ENCODE data around the gene PDCD11.

The PDCD11 gene

DNA sequence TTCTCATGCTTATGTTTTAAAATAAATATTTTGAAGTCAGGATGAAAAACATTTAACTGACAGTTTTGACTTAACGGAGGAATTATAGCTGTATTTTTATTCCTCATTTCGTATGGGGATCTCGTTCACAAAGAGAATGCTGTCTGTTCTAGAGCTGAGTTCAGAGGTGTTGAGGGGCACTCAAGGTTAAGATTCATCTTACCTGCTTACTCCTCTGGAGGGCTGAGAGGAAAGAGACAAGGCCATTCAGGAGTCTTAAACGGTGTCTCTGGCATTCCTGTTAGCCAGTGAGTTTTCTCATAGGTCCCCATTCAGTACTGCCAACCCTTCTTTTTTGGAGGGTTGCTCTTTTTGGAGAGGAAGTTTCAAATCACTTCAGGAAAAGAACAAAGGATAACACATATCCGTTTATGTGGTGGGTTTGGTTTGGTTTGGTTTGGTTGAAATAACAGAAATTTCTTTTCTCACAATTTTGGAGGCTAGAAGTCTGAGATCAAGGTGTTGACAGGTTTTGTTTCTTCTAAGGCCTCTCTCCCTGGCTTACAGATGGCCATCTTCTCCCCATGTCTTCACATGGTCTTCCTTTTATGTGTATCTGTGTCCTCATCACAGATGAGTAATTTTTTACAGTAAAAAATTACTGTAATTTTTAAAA, 32.7 kb downstream of the PDCD11 start:
- Histone ChIP-seq H4K20me1 (ENCODE audit: control insufficient read depth, insufficient read depth, low read depth, low read length) (peaks cover 5% of the 10 kb centered on the region; the same call in 1 of the 2 replicates), H3K4me1 (ENCODE audit: control insufficient read depth, low read length) (peaks cover 8% of the 10 kb centered on the region), H3K9me3 (ENCODE audit: control insufficient read depth, insufficient read depth, low read length) (no peaks in the 10 kb centered on the region), H3K4me2 (ENCODE audit: low read length) (no peak overlapping the region), H3K36me3 (ENCODE audit: control insufficient read depth, low read length) (peaks cover 93% of the 10 kb centered on the region), H3K9me2 (replicated peaks; ENCODE audit: control insufficient read depth, low read length) (no peaks in the 10 kb centered on the region), H3K27ac (ENCODE audit: low read depth, low read length) (no peak overlapping the region), H3K79me2 (ENCODE audit: control insufficient read depth, low read length) (no peaks in the 10 kb centered on the region), H3K27me3 (ENCODE audit: control insufficient read depth, low read length) (no peaks in the 10 kb centered on the region), H3K4me3 (ENCODE audit: low read length) (no peak overlapping the region), H3F3A (ENCODE audit: control insufficient read depth, insufficient read depth) (0 out of 2 replicates have a peak, but pooled peaks cover 5% of the 10 kb centered on the region)
- TF ChIP-seq, protein P1, sequence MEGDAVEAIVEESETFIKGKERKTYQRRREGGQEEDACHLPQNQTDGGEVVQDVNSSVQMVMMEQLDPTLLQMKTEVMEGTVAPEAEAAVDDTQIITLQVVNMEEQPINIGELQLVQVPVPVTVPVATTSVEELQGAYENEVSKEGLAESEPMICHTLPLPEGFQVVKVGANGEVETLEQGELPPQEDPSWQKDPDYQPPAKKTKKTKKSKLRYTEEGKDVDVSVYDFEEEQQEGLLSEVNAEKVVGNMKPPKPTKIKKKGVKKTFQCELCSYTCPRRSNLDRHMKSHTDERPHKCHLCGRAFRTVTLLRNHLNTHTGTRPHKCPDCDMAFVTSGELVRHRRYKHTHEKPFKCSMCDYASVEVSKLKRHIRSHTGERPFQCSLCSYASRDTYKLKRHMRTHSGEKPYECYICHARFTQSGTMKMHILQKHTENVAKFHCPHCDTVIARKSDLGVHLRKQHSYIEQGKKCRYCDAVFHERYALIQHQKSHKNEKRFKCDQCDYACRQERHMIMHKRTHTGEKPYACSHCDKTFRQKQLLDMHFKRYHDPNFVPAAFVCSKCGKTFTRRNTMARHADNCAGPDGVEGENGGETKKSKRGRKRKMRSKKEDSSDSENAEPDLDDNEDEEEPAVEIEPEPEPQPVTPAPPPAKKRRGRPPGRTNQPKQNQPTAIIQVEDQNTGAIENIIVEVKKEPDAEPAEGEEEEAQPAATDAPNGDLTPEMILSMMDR (IDR thresholded peaks at IDR 0.05; ENCODE audit: low read depth, low read length, poor library complexity, severe bottlenecking) = no peak
- TF ChIP-seq EZH2phosphoT487 (IDR thresholded peaks at IDR 0.05; ENCODE audit: borderline replicate concordance, low read length) = no peak

DNA sequence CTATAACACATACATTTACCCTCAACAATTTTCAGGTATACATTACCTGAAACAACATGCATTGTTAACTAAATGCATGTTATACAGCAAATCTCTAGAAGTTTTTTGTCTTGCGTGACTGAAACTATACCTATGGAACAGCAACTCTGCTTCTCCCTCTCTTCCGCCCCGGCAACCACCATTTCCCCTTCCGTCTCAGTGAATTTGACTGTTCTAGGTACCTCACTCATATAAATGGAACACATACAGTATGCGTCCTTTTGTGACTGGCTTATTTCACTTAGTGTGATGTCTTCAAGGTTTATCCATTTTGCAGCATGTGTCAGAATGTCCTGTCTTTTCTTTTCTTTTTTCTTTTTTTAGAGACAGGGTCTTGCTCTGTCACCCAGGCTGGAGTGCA, 33.2 kb downstream of the PDCD11 start:
- Histone ChIP-seq H3K9me3 (ENCODE audit: control insufficient read depth, insufficient read depth, low read length) (no peaks in the 10 kb centered on the region), H3F3A (ENCODE audit: control insufficient read depth, insufficient read depth) (peaks cover 7% of the 10 kb centered on the region; the same call in 1 of the 2 replicates), H3K4me3 (ENCODE audit: low read length) (no peak overlapping the region), H3K4me1 (ENCODE audit: control insufficient read depth, low read length) (peaks cover 14% of the 10 kb centered on the region), H3K4me2 (ENCODE audit: low read length) (no peak overlapping the region), H3K27ac (ENCODE audit: low read depth, low read length) (no peak overlapping the region), H3K36me3 (ENCODE audit: control insufficient read depth, low read length) (peaks cover 93% of the 10 kb centered on the region), H3K27me3 (ENCODE audit: control insufficient read depth, low read length) (no peaks in the 10 kb centered on the region), H4K20me1 (ENCODE audit: control insufficient read depth, insufficient read depth, low read depth, low read length) (peaks cover 5% of the 10 kb centered on the region; the same call in 1 of the 2 replicates), H3K9me2 (replicated peaks; ENCODE audit: control insufficient read depth, low read length) (no peaks in the 10 kb centered on the region), H3K79me2 (ENCODE audit: control insufficient read depth, low read length) (peaks cover under 1% of the 10 kb centered on the region; the same call in 1 of the 2 replicates)
- TF ChIP-seq, protein P1 (IDR thresholded peaks at IDR 0.05; ENCODE audit: low read depth, low read length, poor library complexity, severe bottlenecking) = no peak
- no peak for TF ChIP-seq EZH2phosphoT487 (IDR thresholded peaks at IDR 0.05; ENCODE audit: borderline replicate concordance, low read length)

DNA sequence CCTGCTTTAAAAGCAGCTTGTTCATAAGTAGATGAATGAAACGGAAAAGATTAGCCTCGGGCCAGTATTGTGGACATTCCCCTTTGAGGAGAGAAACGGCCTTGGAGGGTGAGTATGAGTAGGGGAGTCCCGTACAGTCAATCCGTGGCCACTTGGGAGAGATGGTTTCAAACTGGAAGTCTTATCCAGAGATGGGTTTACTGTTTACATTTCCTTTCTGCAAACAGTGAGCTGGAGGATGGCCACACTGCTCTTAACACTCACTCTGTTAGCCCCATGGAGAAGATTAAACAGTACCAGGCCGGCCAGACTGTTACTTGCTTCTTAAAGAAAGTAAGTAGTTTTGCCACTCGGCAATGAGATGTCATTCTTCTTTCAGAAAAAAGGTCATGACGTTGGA, 35.5 kb downstream of the PDCD11 start:
- Histone ChIP-seq H3K9me3 (ENCODE audit: control insufficient read depth, insufficient read depth, low read length) (no peaks in the 10 kb centered on the region), H4K20me1 (ENCODE audit: control insufficient read depth, insufficient read depth, low read depth, low read length) (no peaks in the 10 kb centered on the region), H3K27ac (ENCODE audit: low read depth, low read length) (no peak overlapping the region), H3K4me2 (ENCODE audit: low read length) (no peak overlapping the region), H3K4me1 (ENCODE audit: control insufficient read depth, low read length) (peaks cover 36% of the 10 kb centered on the region), H3K27me3 (ENCODE audit: control insufficient read depth, low read length) (no peaks in the 10 kb centered on the region), H3K4me3 (ENCODE audit: low read length) (no peak overlapping the region), H3K9me2 (replicated peaks; ENCODE audit: control insufficient read depth, low read length) (no peaks in the 10 kb centered on the region), H3F3A (ENCODE audit: control insufficient read depth, insufficient read depth) (peaks cover 8% of the 10 kb centered on the region), H3K36me3 (ENCODE audit: control insufficient read depth, low read length) (peaks cover 91% of the 10 kb centered on the region), H3K79me2 (ENCODE audit: control insufficient read depth, low read length) (peaks cover 15% of the 10 kb centered on the region)
- TF ChIP-seq EZH2phosphoT487 (IDR thresholded peaks at IDR 0.05; ENCODE audit: borderline replicate concordance, low read length) = no peak
- TF ChIP-seq, protein P1 (IDR thresholded peaks at IDR 0.05; ENCODE audit: low read depth, low read length, poor library complexity, severe bottlenecking) = no peak

All from DOHH2 (cell line).